ENCODE measurements around the gene OGFOD3.

DNA sequence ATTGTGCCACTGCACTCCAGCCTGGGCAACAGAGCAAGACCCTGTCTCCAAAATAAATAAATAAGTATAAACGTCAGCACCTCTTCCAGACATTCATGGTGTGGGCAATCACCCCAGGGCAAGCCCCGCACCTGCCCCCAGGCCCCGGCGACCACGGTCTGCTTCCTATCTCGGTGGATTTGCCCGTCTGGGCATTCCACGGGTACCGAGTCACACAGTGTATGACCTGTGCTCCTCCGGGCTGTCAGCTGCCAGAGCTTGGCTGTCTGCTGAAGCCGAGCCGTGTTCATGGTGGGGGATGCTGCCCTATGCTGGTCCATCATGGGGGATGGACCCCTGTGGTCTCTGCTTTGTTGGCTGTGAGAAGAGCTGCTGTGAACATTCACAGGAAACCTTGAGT is 16.7 kb upstream of the OGFOD3 start:
- TF ChIP-seq CTCF (IDR thresholded peaks at IDR 0.05) (no peak), POLR2A (IDR thresholded peaks at IDR 0.05) (no peak), EP300 (IDR thresholded peaks at IDR 0.05) (no peak)

Measured in stomach (tissue), 4 donors.